Measurements from ENCODE around the gene LCP1.
"Not testable (repeated sequence)": the region's sequence is repeated elsewhere in the genome, so short reads cannot be mapped to it uniquely, and the experiment has no call there.

LCP1 gene

GRCh38 chr13:46181840-46182490 is at the start of gene LCP1:
TSS of gene LCP1 (minus strand) at chr13:46182177. CDS start at chr13:46159662, 22,515 bp downstream.
- peak; percentile 61 for DNase-seq

GRCh38 chr13:46229251-46229650 is 47.3 kb upstream of the LCP1 start:
- DNase-seq = no peak

GRCh38 chr13:46220234-46220633 is 38.3 kb upstream of the LCP1 start:
- not testable (repeated sequence) for DNase-seq

- DNase-seq = not testable (repeated sequence)
These were observed 32.8 kb upstream of the LCP1 start for GRCh38 chr13:46214741-46215140.

- DNase-seq = no peak
These were observed 31.3 kb upstream of the LCP1 start for GRCh38 chr13:46213242-46213641.

- peak; percentile 74 for DNase-seq
These were observed 29.7 kb upstream of the LCP1 start, which contains the start of gene LRRC63 for GRCh38 chr13:46211483-46212351. TSS of gene LRRC63 (plus strand) at chr13:46211928. CDS start at chr13:46213035, 1,107 bp downstream.

GRCh38 chr13:46211116-46211482 is 29.1 kb upstream of the LCP1 start:
- no peak for DNase-seq

GRCh38 chr13:46210362-46211083 is 28.5 kb upstream of the LCP1 start:
- DNase-seq = no peak

- DNase-seq = no peak
These were observed 25.9 kb upstream of the LCP1 start for GRCh38 chr13:46207828-46208227.

GRCh38 chr13:46206143-46206542 is 24.2 kb upstream of the LCP1 start:
- DNase-seq = no peak

- no peak for DNase-seq
These were observed 21.0 kb upstream of the LCP1 start for GRCh38 chr13:46202966-46203365.

GRCh38 chr13:46202188-46202795 is 20.3 kb upstream of the LCP1 start:
- no peak for DNase-seq

GRCh38 chr13:46198696-46199193 is 16.8 kb upstream of the LCP1 start:
- DNase-seq = no peak

- DNase-seq = no peak
These were observed 15.5 kb upstream of the LCP1 start for GRCh38 chr13:46197299-46198048.

- no peak for DNase-seq
These were observed 13.0 kb upstream of the LCP1 start for GRCh38 chr13:46195016-46195415.

- DNase-seq = no peak
These were observed 10.4 kb upstream of the LCP1 start for GRCh38 chr13:46192412-46192811.

- DNase-seq = no peak
These were observed 3.7 kb upstream of the LCP1 start for GRCh38 chr13:46185634-46186033.

GRCh38 chr13:46184277-46184699 is 2.3 kb upstream of the LCP1 start:
- DNase-seq = peak; percentile 62

GRCh38 chr13:46183018-46183946 is 1.3 kb upstream of the LCP1 start:
- DNase-seq = no peak

GRCh38 chr13:46182491-46182877 is 507 bp upstream of the LCP1 start:
- no peak for DNase-seq

GRCh38 chr13:46181377-46181839 is 569 bp downstream of the LCP1 start:
- no peak for DNase-seq
